Motor neuron (in vitro differentiated cells): Measurements from ENCODE around the gene ADCY5. TPM values are rescaled to one million over a fixed set of nuclear protein-coding genes. Genes with fewer than 3 reads are reported as not detected.

Experiments
- ATAC-seq, 8 experiments: fragments of 200-7000 bp; cut with Tn5 transposase; replicated peaks in 6 of 8; 2 replicates each; pipeline ENCODE4 v1.8.0; 2021; ENCODE audit warnings: mild to moderate bottlenecking in 8 of 8, moderate library complexity in 8 of 8
- H3K27ac ChIP-seq, 2 donors: fragments of 250-450 bp; sonication (Bioruptor Pico); 2 replicates each; pipeline ENCODE4 v1.9.0; 2021; ENCODE audit warnings: antibody characterized with exemption in 2 of 2, mild to moderate bottlenecking in 2 of 2, moderate library complexity in 1 of 2
- H3K4me1 ChIP-seq, 2 donors: fragments of 250-450 bp; sonication (Bioruptor Pico); replicated peaks in 1 of 2; 2 replicates each; pipeline ENCODE4 v1.6.1; 2021; ENCODE audit warnings: antibody characterized with exemption in 2 of 2, mild to moderate bottlenecking in 2 of 2, moderate library complexity in 1 of 2
- H3K4me3 ChIP-seq, 5 donors: fragments of 250-450 bp; sonication (Bioruptor Pico); 2 replicates each; pipeline ENCODE4 v1.9.0; 2021; ENCODE audit warnings: antibody characterized with exemption in 5 of 5, mild to moderate bottlenecking in 5 of 5, moderate library complexity in 4 of 5
- WGBS, 10 experiments: fragments of 450-650 bp; shearing (Covaris generic); methylation state at CpG; one replicate each; pipeline ENCODE4 v1.0.0; 2022; 5-methylcytosine and 5-hydroxymethylcytosine counted together
- in situ Hi-C, 9 experiments: fragments of 400-800 bp; cut with MboI; loops; one replicate each; pipeline ENCODE4 v1.15.0; 2021; ENCODE audit warnings: low sequenced_read_pairs in 9 of 9, low pct_unique_long_range_greater_than_20kb in 2 of 9; ENCODE audit not compliant: unreplicated experiment in 9 of 9
- total RNA-seq, 8 experiments: library from RNA; unstranded; fragments of 300-600 nt; gene quantifications; 2 replicates each; pipeline versions ENCODE4 v1.2.3 to v1.2.4, GENCODE V29; 2022

The ADCY5 gene
- total RNA-seq, 8 experiments from 2014 or later, result 0.49 to 14.4 (median 8.2) TPM

DNA sequence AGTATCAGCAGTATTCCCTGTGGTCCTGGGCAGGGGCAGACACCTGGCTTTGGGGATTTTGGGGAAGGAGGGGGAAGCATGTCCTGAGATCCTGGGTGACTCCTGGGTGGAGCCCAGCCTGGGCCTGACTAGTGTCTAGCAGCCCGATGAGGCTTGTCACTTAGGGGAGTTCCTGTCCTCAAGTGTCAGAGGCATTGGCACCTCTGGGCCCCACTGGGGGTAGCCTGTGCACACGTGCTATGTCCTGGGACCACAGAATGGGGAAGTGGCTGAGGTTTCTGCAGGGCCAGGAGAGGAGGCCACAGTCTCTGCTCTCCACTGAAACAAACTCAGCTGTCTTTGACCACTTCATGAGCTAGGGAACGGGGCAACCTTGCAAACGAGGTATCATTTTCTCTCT, 31.5 kb upstream of the ADCY5 start:
- in situ Hi-C loops, result loop anchor here in 6 of 9 experiments (10.0 to 25.0 kb wide), 3 partner anchors 143 to 156 kb away; no protein-coding TSS in a partner anchor
- H3K27ac ChIP-seq, result no peak overlapping the region
- WGBS, 10 experiments, result 63 to 90% (median 74%) methylated on average over 1 to 3 of the region's 4 CpGs; no CpG with 5 or more reads in 6 of the 10 experiments

DNA sequence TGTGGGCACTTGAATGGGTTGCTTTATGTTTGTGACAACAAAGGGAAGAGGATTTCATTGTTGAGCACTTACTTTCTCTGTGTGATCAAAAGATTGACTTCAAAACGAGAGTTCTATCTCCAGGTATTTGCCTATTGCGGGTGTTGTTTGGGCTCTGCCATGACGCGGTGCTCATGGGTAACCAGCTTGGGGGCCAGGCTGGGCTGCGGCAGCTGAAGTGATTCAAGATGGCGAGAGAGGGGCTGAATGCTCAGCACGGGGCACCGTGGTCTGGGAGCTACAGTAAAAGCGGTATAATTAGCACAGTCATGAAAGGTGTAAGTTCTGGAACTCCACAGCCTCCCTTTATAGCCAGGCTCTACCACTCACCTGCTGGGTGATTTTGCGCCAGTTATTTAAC, 31.0 kb upstream of the ADCY5 start:
- ATAC-seq, result no peak
- in situ Hi-C loops, result loop anchor here in 6 of 9 experiments (10.0 to 25.0 kb wide), 3 partner anchors 143 to 155 kb away; no protein-coding TSS in a partner anchor
- Histone ChIP-seq H3K27ac (no peak overlapping the region), H3K4me1 (no peaks in the 10 kb centered on the region), H3K4me3 (no peak overlapping the region)
- WGBS, 10 experiments, result 33 to 100% (median 62%) methylated on average over 1 to 6 of the region's 10 CpGs; no CpG with 5 or more reads in 2 of the 10 experiments

More for the DNA sequence above, 31.5 kb upstream of the ADCY5 start:
- Histone ChIP-seq H3K4me3 (no peak overlapping the region), H3K4me1 (no peaks in the 10 kb centered on the region)
- ATAC-seq, result no peak

DNA sequence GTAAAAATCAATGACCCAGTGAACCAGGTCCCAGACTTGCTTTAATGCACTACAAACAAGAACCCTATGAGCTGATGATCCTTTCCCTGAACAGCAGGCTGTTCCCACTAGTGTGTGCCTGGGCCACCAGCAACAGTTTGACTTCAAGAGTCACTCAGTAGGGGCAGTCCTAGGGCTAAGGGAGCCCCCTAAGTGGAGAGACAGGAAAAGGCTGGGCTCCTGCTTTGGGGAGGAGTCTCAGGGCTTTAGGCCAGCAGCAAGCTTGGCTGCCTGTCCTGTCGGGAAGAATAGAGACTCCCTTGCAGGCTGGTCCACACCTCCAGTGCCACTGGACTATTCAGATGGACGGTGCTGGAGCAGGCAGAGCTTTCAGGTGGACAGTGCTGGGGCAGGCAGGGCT, 29.4 kb upstream of the ADCY5 start:
- in situ Hi-C loops, result loop anchor here in 2 of 9 experiments (25.0 kb wide), 1 partner anchor 141 kb away; no protein-coding TSS in a partner anchor
- Histone ChIP-seq H3K4me1 (no peaks in the 10 kb centered on the region), H3K27ac (no peak overlapping the region), H3K4me3 (no peak overlapping the region)
- ATAC-seq, result no peak
- 0% methylated on average over 1 of the region's 2 CpGs; no CpG with 5 or more reads in 9 of the 10 experiments for WGBS, 10 experiments

DNA sequence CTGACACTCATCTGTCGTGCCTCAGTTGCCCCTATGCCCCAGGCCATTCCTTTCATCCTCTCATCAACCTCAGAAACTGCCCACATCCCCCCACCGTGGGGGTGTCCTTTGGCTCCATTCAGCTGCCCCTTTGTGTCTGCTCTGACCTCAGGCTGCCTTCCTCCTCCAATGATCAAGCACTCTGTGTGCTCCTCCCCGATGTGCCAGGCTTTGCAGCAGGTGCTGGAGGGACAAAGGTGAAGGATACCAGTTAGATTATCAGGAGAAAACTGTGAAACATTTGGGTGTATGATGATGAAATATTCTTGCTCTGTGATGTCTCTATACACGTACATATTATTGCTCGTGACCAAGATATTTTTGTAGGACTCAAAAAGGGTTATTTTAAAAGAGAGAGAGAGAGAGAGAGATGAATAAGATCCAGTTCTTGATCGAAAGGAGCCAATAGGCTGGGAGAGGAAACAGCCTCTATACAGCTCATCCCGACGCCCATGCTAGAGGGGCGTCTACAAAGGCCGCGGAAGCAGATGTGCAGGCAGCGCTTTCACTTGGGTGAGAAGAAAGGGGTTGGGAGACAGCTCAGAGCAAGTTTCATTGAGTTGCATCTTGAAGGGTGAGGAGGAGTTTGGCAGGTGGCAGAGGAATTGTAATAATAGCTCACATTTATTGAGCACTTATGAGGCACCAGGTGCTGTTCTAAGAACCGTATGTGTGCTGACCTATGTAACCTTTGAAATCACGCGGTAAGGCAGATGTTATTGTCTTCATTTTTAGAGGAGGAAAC, 28.3 kb upstream of the ADCY5 start:
- ATAC-seq, result no peak
- Histone ChIP-seq H3K4me3 (no peak overlapping the region), H3K27ac (no peak overlapping the region), H3K4me1 (no peaks in the 10 kb centered on the region)
- in situ Hi-C loops, result loop anchor here in 2 of 9 experiments (25.0 kb wide), 1 partner anchor 140 kb away; no protein-coding TSS in a partner anchor
- 47 to 87% (median 67%) methylated on average over 1 to 15 of the region's 15 CpGs; no CpG with 5 or more reads in 1 of the 10 experiments for WGBS, 10 experiments

DNA sequence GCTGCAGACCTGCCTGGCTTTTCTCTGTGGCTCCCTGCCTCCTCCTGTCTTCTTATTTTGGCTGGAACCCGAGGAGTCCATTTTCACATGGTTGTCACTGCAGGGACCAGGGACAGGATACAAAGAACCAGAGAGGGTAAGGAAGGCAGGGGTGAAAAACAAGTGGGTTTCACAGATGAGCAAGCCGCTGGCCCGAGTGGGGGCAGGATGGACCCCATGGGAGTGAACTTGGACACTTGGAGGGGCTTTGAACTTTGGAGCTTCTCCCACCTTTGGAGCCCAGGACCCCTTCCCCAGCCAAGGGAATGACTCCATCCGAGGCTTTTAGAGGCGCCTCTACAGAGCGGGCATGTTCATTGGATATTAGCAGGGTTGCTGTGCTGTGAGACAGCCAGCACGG, 26.9 kb upstream of the ADCY5 start:
- ATAC-seq, result no peak
- Histone ChIP-seq H3K4me1 (no peaks in the 10 kb centered on the region), H3K4me3 (no peak overlapping the region), H3K27ac (no peak overlapping the region)
- WGBS, 10 experiments, result 45 to 80% (median 66%) methylated on average over 2 to 3 of the region's 7 CpGs; no CpG with 5 or more reads in 6 of the 10 experiments
- in situ Hi-C loops, result loop anchor here in 2 of 9 experiments (25.0 kb wide), 1 partner anchor 138 kb away; no protein-coding TSS in a partner anchor

DNA sequence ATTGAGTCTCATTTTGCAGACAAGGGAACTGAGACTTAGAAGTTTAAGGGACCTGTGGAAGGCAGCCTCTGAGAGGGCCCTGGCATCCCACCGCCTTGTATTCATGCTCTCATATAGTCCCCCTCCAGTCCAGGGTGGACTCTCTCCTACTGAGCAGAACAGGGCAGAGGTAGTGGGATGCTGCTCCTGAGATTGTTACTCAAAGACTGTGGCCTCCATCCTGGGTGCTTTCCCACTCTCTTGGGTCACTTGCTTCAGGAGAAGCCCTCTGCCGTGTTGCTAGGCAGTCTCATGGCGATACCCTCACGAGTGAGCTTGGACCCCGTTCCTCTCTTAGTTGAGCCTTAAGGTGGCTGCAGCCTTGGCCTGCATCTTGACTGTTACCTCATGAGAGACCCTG, 22.2 kb upstream of the ADCY5 start:
- no peak overlapping the region for H3K4me3 ChIP-seq
- in situ Hi-C loops, result loop anchor here in 1 of 9 experiments (25.0 kb wide), 1 partner anchor 134 kb away; no protein-coding TSS in a partner anchor
- ATAC-seq, result no peak
- no peaks in the 10 kb centered on the region for H3K4me1 ChIP-seq
- no peak overlapping the region for H3K27ac ChIP-seq
- 40 to 100% (median 89%) methylated on average over 1 to 5 of the region's 5 CpGs; no CpG with 5 or more reads in 5 of the 10 experiments for WGBS, 10 experiments

DNA sequence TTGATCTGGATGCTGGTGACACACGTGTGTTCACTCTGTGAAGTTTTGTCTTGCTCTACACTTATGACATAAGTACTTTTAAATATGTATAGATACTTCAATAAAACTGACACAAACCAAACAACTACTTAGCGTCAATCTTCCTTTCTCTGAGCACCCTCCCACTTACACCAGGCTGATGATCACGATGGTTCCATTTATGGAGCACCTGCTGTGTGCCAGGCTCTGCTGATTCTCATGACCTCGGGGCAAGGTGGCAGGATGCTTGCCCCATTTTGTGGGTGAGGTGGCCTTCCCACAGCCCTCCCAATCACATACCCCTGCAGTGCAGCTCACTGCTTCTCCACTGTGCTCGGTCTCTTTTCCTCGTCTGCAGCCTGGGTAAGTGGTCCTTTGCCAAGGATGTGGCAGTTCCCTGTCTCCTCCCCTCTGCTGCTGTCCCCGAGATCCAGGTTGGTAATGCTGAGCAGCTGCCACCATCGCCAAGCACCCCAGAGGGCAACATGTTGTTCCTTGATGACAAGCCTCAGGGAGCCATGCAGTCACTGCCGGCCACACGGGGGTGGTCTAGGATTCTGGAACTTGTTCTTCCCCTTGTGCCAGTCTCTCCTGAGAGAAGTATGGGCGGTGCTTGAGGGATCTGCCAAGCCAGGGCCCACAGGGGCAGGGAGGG, 20.6 kb upstream of the ADCY5 start:
- no peak for ATAC-seq
- H3K4me1 ChIP-seq, result no peaks in the 10 kb centered on the region
- H3K4me3 ChIP-seq, result no peak overlapping the region
- WGBS, 10 experiments, result 0 to 80% (median 52%) methylated on average over 1 to 7 of the region's 11 CpGs; no CpG with 5 or more reads in 1 of the 10 experiments
- H3K27ac ChIP-seq, result no peak overlapping the region
- in situ Hi-C loops, result loop anchor here in 1 of 9 experiments (25.0 kb wide), 1 partner anchor 132 kb away; no protein-coding TSS in a partner anchor

DNA sequence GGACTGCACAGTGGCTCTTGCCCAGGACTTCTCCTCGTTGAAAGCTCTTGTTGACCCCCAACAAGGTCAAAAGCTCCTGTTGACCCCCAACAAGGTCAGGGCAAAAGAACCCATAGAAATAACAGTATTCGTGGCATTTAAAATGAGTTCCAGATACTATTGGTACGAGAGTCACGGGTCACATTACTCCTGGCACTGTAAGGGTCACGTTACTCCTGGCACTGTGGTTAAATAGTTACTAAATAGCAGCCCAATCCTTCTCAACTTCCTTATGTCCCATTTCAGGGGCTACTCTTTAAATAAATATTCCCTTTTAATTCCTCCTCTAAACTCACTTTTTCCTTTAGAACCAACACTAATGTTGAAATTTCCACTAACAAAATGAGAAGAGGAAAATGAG, 18.2 kb upstream of the ADCY5 start:
- in situ Hi-C loops, result loop anchor here in 1 of 9 experiments (25.0 kb wide), 1 partner anchor 130 kb away; no protein-coding TSS in a partner anchor
- WGBS, 10 experiments, result 3 to 91% (median 66%) methylated on average over 2 to 5 of the region's 5 CpGs
- H3K27ac ChIP-seq, result no peak overlapping the region
- ATAC-seq, result no peak
- no peak overlapping the region for H3K4me3 ChIP-seq
- H3K4me1 ChIP-seq, result no peaks in the 10 kb centered on the region

DNA sequence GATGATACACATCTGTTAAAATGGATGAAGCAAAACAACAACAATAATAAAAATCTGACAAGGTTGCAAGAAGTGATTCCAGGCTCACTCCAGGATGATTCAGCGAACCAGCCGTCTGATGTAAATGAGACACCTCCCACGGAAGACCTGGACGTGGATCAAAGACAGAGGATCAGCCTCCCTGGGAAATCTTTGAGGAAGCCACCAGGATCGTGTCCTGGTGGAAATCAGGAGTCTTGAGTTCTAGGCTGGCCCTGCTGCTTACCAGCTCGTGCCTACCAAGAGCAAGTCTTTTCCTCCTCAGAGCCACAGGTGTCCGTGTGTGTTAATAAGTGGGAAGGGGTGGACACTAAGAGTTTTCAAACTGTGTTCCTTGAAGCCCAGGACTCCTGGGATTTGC, 15.3 kb upstream of the ADCY5 start:
- 20 to 100% (median 66%) methylated on average over 1 to 7 of the region's 7 CpGs; no CpG with 5 or more reads in 3 of the 10 experiments for WGBS, 10 experiments
- in situ Hi-C loops, result loop anchor here in 1 of 9 experiments (25.0 kb wide), 1 partner anchor 127 kb away; no protein-coding TSS in a partner anchor
- Histone ChIP-seq H3K4me3 (no peak overlapping the region), H3K27ac (no peak overlapping the region), H3K4me1 (peaks cover 4 to 5% of the 10 kb centered on the region in 2 donors)
- ATAC-seq, result no peak

DNA sequence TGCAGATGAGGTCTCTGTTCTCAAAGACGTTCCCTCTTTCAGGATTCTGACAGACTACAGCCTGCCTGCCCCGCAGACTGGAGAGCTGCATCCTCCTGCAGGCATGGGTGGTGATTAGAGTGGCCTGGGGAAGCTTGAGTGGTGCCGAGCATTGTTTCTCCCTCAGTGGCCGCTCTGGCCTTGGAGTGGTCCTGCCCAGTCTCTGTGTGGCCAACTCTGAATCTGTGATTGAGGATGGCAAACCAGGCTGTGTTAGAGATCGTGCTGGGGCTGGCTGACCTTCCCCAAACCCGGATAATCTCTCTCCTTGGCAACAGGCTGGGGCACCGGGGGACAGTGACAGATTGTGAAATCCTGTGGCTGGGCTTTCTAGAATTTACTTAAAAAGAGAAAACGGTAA, 11.0 kb upstream of the ADCY5 start:
- Histone ChIP-seq H3K27ac (no peak overlapping the region), H3K4me1 (peaks cover 4 to 5% of the 10 kb centered on the region in 2 donors), H3K4me3 (no peak overlapping the region)
- 0 to 32% (median 5%) methylated on average over 1 to 6 of the region's 8 CpGs; no CpG with 5 or more reads in 3 of the 10 experiments for WGBS, 10 experiments
- ATAC-seq, result peak in 5 of 8 experiments; percentile 82 to 97 (median 96)
- in situ Hi-C loops, result loop anchor here in 1 of 9 experiments (25.0 kb wide), 1 partner anchor 123 kb away; no protein-coding TSS in a partner anchor

DNA sequence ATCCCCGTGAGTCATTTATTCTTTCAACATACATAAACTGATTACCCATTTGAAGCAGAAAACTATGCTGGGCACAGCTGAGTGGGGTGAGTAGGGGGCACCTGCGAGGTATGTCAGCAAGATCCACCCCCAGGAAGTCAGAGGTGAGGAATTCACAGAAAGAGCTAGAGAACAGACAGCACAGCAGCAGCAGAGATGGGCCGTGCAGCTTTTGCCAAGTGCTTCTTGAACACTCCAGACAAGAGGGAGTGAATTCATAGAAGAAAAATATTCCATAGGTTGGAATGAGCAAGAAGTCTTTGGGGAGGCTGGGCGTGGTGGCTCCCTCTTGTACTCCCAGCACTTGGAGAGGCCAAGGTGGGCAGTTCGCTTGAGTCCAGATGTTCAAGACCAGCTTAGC, 9.4 kb upstream of the ADCY5 start:
- no peak overlapping the region for H3K27ac ChIP-seq
- ATAC-seq, result no peak
- in situ Hi-C loops, result loop anchor here in 1 of 9 experiments (25.0 kb wide), 1 partner anchor 121 kb away; no protein-coding TSS in a partner anchor
- WGBS, 10 experiments, result 36 to 100% (median 89%) methylated on average over 1 to 5 of the region's 5 CpGs; no CpG with 5 or more reads in 1 of the 10 experiments
- H3K4me1 ChIP-seq, result peaks cover 4 to 5% of the 10 kb centered on the region in 2 donors
- H3K4me3 ChIP-seq, result no peak overlapping the region

DNA sequence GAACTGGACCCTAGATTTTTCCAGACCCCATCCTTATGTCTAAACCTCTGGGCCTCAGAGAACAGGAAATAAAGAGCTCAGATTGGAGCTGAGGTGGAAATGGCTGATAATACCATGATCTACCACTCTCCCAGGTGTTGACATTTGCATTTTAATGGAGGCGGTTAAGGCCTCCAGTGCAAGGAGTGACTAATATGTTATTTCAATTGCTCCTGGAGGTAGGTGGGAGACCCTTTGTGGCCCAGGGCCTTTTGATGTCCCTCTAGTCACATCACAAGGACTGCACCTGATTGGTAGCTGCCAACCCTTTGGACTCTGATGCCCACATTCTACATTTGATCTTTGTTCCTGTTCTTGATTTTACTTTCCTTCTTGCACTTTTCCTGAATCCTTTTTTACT, 9.0 kb upstream of the ADCY5 start:
- Histone ChIP-seq H3K4me1 (peaks cover 4 to 5% of the 10 kb centered on the region in 2 donors), H3K4me3 (no peak overlapping the region), H3K27ac (no peak overlapping the region)
- in situ Hi-C loops, result loop anchor here in 1 of 9 experiments (25.0 kb wide), 1 partner anchor 121 kb away; no protein-coding TSS in a partner anchor
- no peak for ATAC-seq
- 20 to 100% (median 94%) methylated on average over 1 of the region's 1 CpG; no CpG with 5 or more reads in 4 of the 10 experiments for WGBS, 10 experiments
